Stomach (tissue), 9 donors: ENCODE data around the gene TP53I13. TPM values are rescaled to one million over a fixed set of nuclear protein-coding genes. Genes with fewer than 3 reads are reported as not detected.

ENCODE experiments used
- DNase-seq, 2 donors: peaks; one replicate each; pipeline versions ENCODE4 v3.0.0 to v3.0.0-alpha.2; 2013 to 2019
- H3K27ac ChIP-seq, 5 donors: fragments of 200-600 bp in 4 of 5; sonication (generic) in 4 of 5; one replicate each; pipeline ENCODE4 v1.5.1; 2013 to 2019; ENCODE audit warnings: mild to moderate bottlenecking in 1 of 5, moderate library complexity in 1 of 5
- H3K27me3 ChIP-seq, 3 donors: fragments of 200-600 bp; sonication (generic); one replicate each; pipeline ENCODE4 v1.5.1; 2017 to 2019; ENCODE audit warnings: mixed run types in 1 of 3
- H3K36me3 ChIP-seq, 4 donors: fragments of 200-600 bp; sonication (generic); 1 replicate in 3 of 4; 2 replicates in 1 of 4; pipeline ENCODE4 v1.5.1; 2016 to 2019
- H3K4me1 ChIP-seq, 4 donors: fragments of 200-600 bp; sonication (generic); one replicate each; pipeline ENCODE4 v1.5.1; 2016 to 2019
- H3K4me3 ChIP-seq, 4 donors: fragments of 200-600 bp; sonication (generic) in 3 of 4; one replicate each; pipeline ENCODE4 v1.5.1; 2016 to 2019; ENCODE audit warnings: mild to moderate bottlenecking in 1 of 4
- H3K9me3 ChIP-seq, 4 donors: fragments of 200-600 bp; sonication (generic); one replicate each; pipeline ENCODE4 v1.5.1; 2016 to 2019
- CTCF ChIP-seq, 7 experiments: fragments of 450-650 bp in 4 of 7; fragments of 200-600 bp in 3 of 7; sonication (generic) in 3 of 7; IDR thresholded peaks; one replicate each; pipeline ENCODE4 v1.5.1; 2016 to 2019; ENCODE audit warnings: antibody characterized with exemption in 7 of 7, control low read depth in 2 of 7, mild to moderate bottlenecking in 1 of 7
- EP300 ChIP-seq: sonication (generic); formaldehyde crosslinking; IDR thresholded peaks from one replicate; pipeline ENCODE4 v1.6.1; 2017; ENCODE audit warnings: antibody characterized with exemption
- POLR2A ChIP-seq, 4 donors: fragments of 450-650 bp; IDR thresholded peaks; one replicate each; pipeline ENCODE4 v1.6.1; 2016; ENCODE audit warnings: antibody characterized with exemption in 4 of 4, control low read depth in 2 of 4, mild to moderate bottlenecking in 1 of 4, moderate library complexity in 1 of 4
- POLR2AphosphoS5 ChIP-seq, 3 donors: sonication (generic); formaldehyde crosslinking; IDR thresholded peaks; one replicate each; pipeline ENCODE4 v1.6.1; 2016; ENCODE audit warnings: antibody characterized with exemption in 3 of 3
- WGBS, 5 donors: extraction: QIAGEN DNeasy Blood & Tissue Kit in 3 of 5; methylation state at CpG; one replicate each; pipeline versions ENCODE4 v1.1.5 to v1.1.7; 2013 to 2018; 5-methylcytosine and 5-hydroxymethylcytosine counted together
- intact Hi-C: fragments of 100-400 bp; cut with DNase I; formaldehyde crosslinking; loops from one replicate; pipeline ENCODE4 v1.15.1; 2023; ENCODE audit warnings: low total_unique reads
- polyA plus RNA-seq, 3 donors: library from polyadenylated mRNA; stranded (reverse); fragments of 200-250 nt; gene quantifications; one replicate each; pipeline ENCODE4 v1.2.3, GENCODE V29; 2013
- total RNA-seq, 5 donors: library from RNA; depleted of rRNA; stranded (reverse); fragments of >200 nt; gene quantifications; one replicate each; pipeline versions ENCODE4 v1.1.0 to v1.2.3, GENCODE V29; 2014 to 2016
- donor health status: healthy with polysubstance abuse.
- donor health status: Bipolar disorder and iron deficiency.
- donor health status: healthy.

TP53I13 gene
- total and polyA plus RNA-seq, 8 donors, result 27.7 to 299 (median 64.1) TPM

- peak; percentile 93 to 97 for DNase-seq
- TF ChIP-seq POLR2AphosphoS5 (IDR thresholded peaks at IDR 0.05) (peak in 2 of 3 donors; percentile 8 to 69), CTCF (IDR thresholded peaks at IDR 0.05) (peak in 5 of 7 experiments; percentile 66 to 85 (median 77)), POLR2A (IDR thresholded peaks at IDR 0.05) (no peak)
Observed at GRCh38 chr17:29613352-29613837, 44.9 kb downstream of the TP53I13 start.

GRCh38 chr17:29613856-29614255 is 45.4 kb downstream of the TP53I13 start:
- peak overlapping the region; percentile 31 to 49 (median 37) for H3K4me3 ChIP-seq
- WGBS, 5 donors, result 17 to 25% (median 22%) methylated on average over 13 of the region's 13 CpGs
- TF ChIP-seq POLR2AphosphoS5 (IDR thresholded peaks at IDR 0.05) (no peak), CTCF (IDR thresholded peaks at IDR 0.05) (no peak), EP300 (no peak), POLR2A (IDR thresholded peaks at IDR 0.05) (no peak)
- H3K36me3 ChIP-seq, result peaks cover 0 to 6% (median 3%) of the 10 kb centered on the region in 4 donors
- H3K27me3 ChIP-seq, result peaks cover 0 to 59% (median 22%) of the 10 kb centered on the region in 3 donors
- H3K4me1 ChIP-seq, result peaks cover 53 to 63% (median 59%) of the 10 kb centered on the region in 4 donors
- intact Hi-C loops, result no loop called here
- H3K9me3 ChIP-seq, result no peaks in the 10 kb centered on the region
- H3K27ac ChIP-seq, result no peak overlapping the region
- DNase-seq, result no peak

More at GRCh38 chr17:29613352-29613837, 44.9 kb downstream of the TP53I13 start:
- peak overlapping the region; percentile 31 to 49 (median 37) for H3K4me3 ChIP-seq
- H3K36me3 ChIP-seq, result peaks cover 0 to 7% (median 3%) of the 10 kb centered on the region in 4 donors
- 0 to 2% (median 1%) methylated on average over 17 to 50 of the region's 50 CpGs for WGBS, 5 donors
- no peaks in the 10 kb centered on the region for H3K9me3 ChIP-seq
- intact Hi-C loops, result no loop called here
- peaks cover 0 to 55% (median 22%) of the 10 kb centered on the region in 3 donors for H3K27me3 ChIP-seq
- H3K27ac ChIP-seq, result peak overlapping the region in 2 of 5 donors; percentile 21 to 38
- peaks cover 53 to 59% (median 57%) of the 10 kb centered on the region in 4 donors for H3K4me1 ChIP-seq

GRCh38 chr17:29614349-29615047 is 46.0 kb downstream of the TP53I13 start:
- H3K4me3 ChIP-seq, result peak overlapping the region in 1 of 4 donors; percentile 58
- intact Hi-C loops, result no loop called here
- H3K9me3 ChIP-seq, result no peaks in the 10 kb centered on the region
- peaks cover 53 to 70% (median 59%) of the 10 kb centered on the region in 4 donors for H3K4me1 ChIP-seq
- DNase-seq, result no peak
- no peaks in the 10 kb centered on the region for H3K36me3 ChIP-seq
- 46 to 66% (median 53%) methylated on average over 16 of the region's 16 CpGs for WGBS, 5 donors
- no peak overlapping the region for H3K27ac ChIP-seq
- TF ChIP-seq POLR2A (IDR thresholded peaks at IDR 0.05) (no peak), EP300 (no peak), CTCF (IDR thresholded peaks at IDR 0.05) (no peak), POLR2AphosphoS5 (IDR thresholded peaks at IDR 0.05) (no peak)
- H3K27me3 ChIP-seq, result peaks cover 0 to 66% (median 22%) of the 10 kb centered on the region in 3 donors

GRCh38 chr17:29615048-29615385 is 46.5 kb downstream of the TP53I13 start:
- DNase-seq, result peak in 1 of 2 donors; percentile 69
- Histone ChIP-seq H3K36me3 (no peaks in the 10 kb centered on the region), H3K9me3 (no peaks in the 10 kb centered on the region), H3K27ac (peak overlapping the region in 3 of 5 donors; percentile 46 to 69 (median 58)), H3K27me3 (peaks cover 0 to 66% (median 22%) of the 10 kb centered on the region in 3 donors), H3K4me1 (peaks cover 53 to 71% (median 59%) of the 10 kb centered on the region in 4 donors), H3K4me3 (peak overlapping the region; percentile 39 to 58 (median 42))
- intact Hi-C loops, result no loop called here
- TF ChIP-seq POLR2A (IDR thresholded peaks at IDR 0.05), result no peak
- no peak for TF ChIP-seq EP300
- TF ChIP-seq POLR2AphosphoS5 (IDR thresholded peaks at IDR 0.05), result no peak
- TF ChIP-seq CTCF (IDR thresholded peaks at IDR 0.05), result no peak
- 7 to 38% (median 11%) methylated on average over 11 to 15 of the region's 15 CpGs for WGBS, 5 donors
